DMS79 (cell line): ENCODE measurements around the gene ERCC6L.
"Not testable (repeated sequence)": the region's sequence is repeated elsewhere in the genome, so short reads cannot be mapped to it uniquely, and the experiment has no call there.

ENCODE experiments used
- DNase-seq: peaks from one replicate; lab custom pipeline; 2025; lab: John Stamatoyannopoulos, UW

Gene ERCC6L

GRCh38 chrX:72245461-72246089 is 6.7 kb upstream of the ERCC6L start:
- no peak for DNase-seq

GRCh38 chrX:72243472-72243871 is 4.6 kb upstream of the ERCC6L start:
- DNase-seq = no peak

GRCh38 chrX:72240976-72241375 is 2.1 kb upstream of the ERCC6L start:
- DNase-seq = no peak

GRCh38 chrX:72238183-72238582 is 644 bp downstream of the ERCC6L start:
- no peak for DNase-seq

GRCh38 chrX:72236841-72237240 is 2.0 kb downstream of the ERCC6L start:
- DNase-seq = no peak

GRCh38 chrX:72230290-72230689 is 8.5 kb downstream of the ERCC6L start:
- DNase-seq = no peak

- DNase-seq = not testable (repeated sequence)
Observed at GRCh38 chrX:72220375-72220774, 18.5 kb downstream of the ERCC6L start.

- DNase-seq = no peak
Observed at GRCh38 chrX:72216973-72217372, 21.9 kb downstream of the ERCC6L start.

- DNase-seq = no peak
Observed at GRCh38 chrX:72208126-72208800, 30.6 kb downstream of the ERCC6L start.

- no peak for DNase-seq
Observed at GRCh38 chrX:72207366-72207765, 31.5 kb downstream of the ERCC6L start.

GRCh38 chrX:72205706-72206105 is 33.1 kb downstream of the ERCC6L start:
- DNase-seq = no peak

- DNase-seq = no peak
Observed at GRCh38 chrX:72203421-72203820, 35.4 kb downstream of the ERCC6L start.

GRCh38 chrX:72202792-72203401 is 35.9 kb downstream of the ERCC6L start:
- no peak for DNase-seq

- DNase-seq = no peak
Observed at GRCh38 chrX:72201836-72202536, 36.8 kb downstream of the ERCC6L start.

- DNase-seq = no peak
Observed at GRCh38 chrX:72182924-72183323, 55.9 kb downstream of the ERCC6L start.

GRCh38 chrX:72181178-72182125 is 57.4 kb downstream of the ERCC6L start, which contains the start of gene PIN4:
PIN4 (plus strand) TSS chrX:72181757; CDS start chrX:72181786, 29 bp downstream.
- peak; percentile 96 for DNase-seq

GRCh38 chrX:72180539-72180938 is 58.3 kb downstream of the ERCC6L start:
- no peak for DNase-seq

- no peak for DNase-seq
Observed at GRCh38 chrX:72176981-72177380, 61.8 kb downstream of the ERCC6L start.

GRCh38 chrX:72176289-72176688 is 62.5 kb downstream of the ERCC6L start:
- not testable (repeated sequence) for DNase-seq

- DNase-seq = no peak
Observed at GRCh38 chrX:72169008-72169728, 69.7 kb downstream of the ERCC6L start.

GRCh38 chrX:72165551-72165950 is 73.3 kb downstream of the ERCC6L start:
- DNase-seq = no peak
